ENCODE data around the gene PIGV.

DNA sequence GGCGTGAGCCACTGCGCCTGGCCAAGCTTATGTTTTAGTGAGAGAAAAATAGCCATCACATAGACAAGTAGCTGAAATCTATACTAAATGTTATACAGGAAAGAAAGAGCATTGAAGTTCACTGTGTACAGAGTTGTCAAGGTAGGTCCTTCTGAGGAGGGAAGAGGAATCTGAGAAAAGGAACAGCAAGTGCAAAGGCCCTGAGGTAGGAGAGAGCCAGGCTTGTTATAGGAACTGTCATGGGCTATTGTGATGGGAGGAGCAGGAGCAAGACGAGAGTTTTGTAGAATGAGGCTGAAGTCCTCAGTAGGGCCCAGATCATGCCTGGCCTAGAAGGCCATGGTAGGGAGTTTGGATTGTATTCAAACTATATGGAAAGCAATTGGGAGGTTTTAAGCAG, 43.3 kb downstream of the PIGV start:
- no peak for TF ChIP-seq EZH2phosphoT487 (IDR thresholded peaks at IDR 0.05; ENCODE audit: insufficient read depth, low read depth)
- TF ChIP-seq EZH2 (IDR thresholded peaks at IDR 0.05; ENCODE audit: insufficient read depth, poor library complexity, severe bottlenecking), result no peak
